Small intestine (tissue), 7 donors: ENCODE data around the gene ADAP1. TPM values are rescaled to one million over a fixed set of nuclear protein-coding genes. Genes with fewer than 3 reads are reported as not detected.

Experiments
- DNase-seq, 2 donors: peaks; one replicate each; pipeline versions ENCODE4 v3.0.0 to v3.0.0-alpha.2; 2013
- FAIRE-seq: peaks from 2 replicates; lab custom pipeline; 2012; peaks lifted over from hg19 to GRCh38; lab: Jason Lieb, UNC
- H3K27ac ChIP-seq, 3 donors: one replicate each; pipeline ENCODE4 v1.5.1; 2013; ENCODE audit warnings: low read length in 2 of 3, mild to moderate bottlenecking in 2 of 3, control low read depth in 1 of 3, inconsistent platforms in 1 of 3, low read depth in 1 of 3, moderate library complexity in 1 of 3
- H3K27me3 ChIP-seq, 3 donors: one replicate each; pipeline ENCODE4 v1.6.1; 2013; ENCODE audit warnings: low read length in 3 of 3, inconsistent platforms in 1 of 3; ENCODE audit not compliant: control insufficient read depth in 3 of 3, insufficient read depth in 3 of 3
- H3K36me3 ChIP-seq, 3 donors: one replicate each; pipeline ENCODE4 v1.6.1; 2013; ENCODE audit warnings: low read length in 3 of 3, inconsistent platforms in 1 of 3, low read depth in 1 of 3, mild to moderate bottlenecking in 1 of 3, moderate library complexity in 1 of 3; ENCODE audit not compliant: control insufficient read depth in 3 of 3, insufficient read depth in 2 of 3
- H3K4me1 ChIP-seq, 3 donors: one replicate each; pipeline ENCODE4 v1.6.1; 2013; ENCODE audit warnings: low read length in 2 of 3, inconsistent platforms in 1 of 3, low read depth in 1 of 3, mild to moderate bottlenecking in 1 of 3, moderate library complexity in 1 of 3; ENCODE audit not compliant: control insufficient read depth in 3 of 3, insufficient read depth in 2 of 3
- H3K4me3 ChIP-seq, 3 donors: one replicate each; pipeline ENCODE4 v1.5.1; 2013; ENCODE audit warnings: low read length in 3 of 3, control low read depth in 1 of 3, inconsistent platforms in 1 of 3, low read depth in 1 of 3, mild to moderate bottlenecking in 1 of 3, moderate library complexity in 1 of 3
- H3K9me3 ChIP-seq, 2 donors: one replicate each; pipeline ENCODE4 v1.6.1; 2013; ENCODE audit warnings: low read depth in 1 of 2, low read length in 1 of 2; ENCODE audit not compliant: control insufficient read depth in 2 of 2, insufficient read depth in 1 of 2
- WGBS, 3 donors: extraction: QIAGEN DNeasy Blood & Tissue Kit; methylation state at CpG; one replicate each; pipeline ENCODE4 v1.1.7; 2013; 5-methylcytosine and 5-hydroxymethylcytosine counted together
- polyA plus RNA-seq, 4 donors: library from polyadenylated mRNA; stranded (reverse) in 3 of 4; unstranded in 1 of 4; fragments of 200-250 nt in 3 of 4; fragments of 120-200 nt in 1 of 4; gene quantifications; one replicate each; pipeline versions ENCODE4 v1.2.1 to v1.2.3, GENCODE V29; 2013
- donor health status: healthy with polysubstance abuse.
- donor health status: control.
- donor health status: control.
- donor health status: Bipolar disorder and iron deficiency.
- donor health status: healthy.

The ADAP1 gene
- polyA plus RNA-seq, 4 donors = 69.2 to 113 (median 86.7) TPM

DNA sequence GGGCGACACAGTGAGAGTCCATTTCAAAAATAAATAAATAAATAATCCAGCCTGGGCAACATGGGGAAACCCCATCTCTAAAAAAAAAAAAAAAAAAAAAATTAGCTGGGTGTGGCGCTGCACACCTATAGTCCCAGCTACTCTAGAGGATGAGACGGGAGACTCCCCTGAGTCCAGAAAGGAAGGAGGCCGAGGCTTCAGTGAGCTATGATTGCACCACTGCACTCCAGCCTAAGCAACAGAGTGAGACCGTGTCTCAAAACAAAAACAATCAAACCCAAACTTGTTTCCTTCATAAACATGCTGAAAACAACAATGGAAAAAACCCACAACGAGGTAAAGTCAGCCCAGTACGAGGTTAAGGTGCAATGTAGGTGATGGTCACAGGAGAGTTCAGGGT is 19.7 kb upstream of the ADAP1 start:
- peak overlapping the region in 1 of 3 donors; percentile 91 for H3K27ac ChIP-seq

DNA sequence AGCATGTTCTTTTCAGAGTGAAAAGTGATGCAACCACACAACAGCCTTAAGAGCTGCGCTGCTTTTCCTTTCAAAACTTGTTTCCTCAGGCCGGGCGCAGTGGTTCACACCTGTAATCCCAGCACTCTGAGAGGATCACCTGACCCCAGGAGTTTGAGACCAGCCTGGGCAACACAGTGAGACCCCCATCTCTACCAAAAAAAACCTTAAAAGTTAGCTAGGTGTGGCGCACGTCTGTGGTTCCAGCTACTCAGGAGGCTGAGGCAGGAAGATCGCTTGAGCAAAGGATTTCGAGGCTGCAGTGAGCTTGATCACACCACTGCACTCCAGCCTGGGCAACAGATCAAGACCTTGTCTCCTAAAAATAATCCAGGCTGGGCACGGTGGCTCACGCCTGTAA is 18.8 kb upstream of the ADAP1 start:
- Histone ChIP-seq H3K27me3 (no peaks in the 10 kb centered on the region), H3K36me3 (peaks cover 6 to 43% (median 9%) of the 10 kb centered on the region in 3 donors), H3K4me3 (no peak overlapping the region), H3K4me1 (peaks cover 4 to 49% (median 10%) of the 10 kb centered on the region in 3 donors), H3K27ac (peak overlapping the region in 1 of 3 donors; percentile 52), H3K9me3 (no peaks in the 10 kb centered on the region)
- peak in 1 of 2 donors; percentile 26 for DNase-seq
- WGBS, 3 donors = 59 to 80% (median 72%) methylated on average over 9 of the region's 9 CpGs
- FAIRE-seq = no peak

More for the DNA sequence above, 19.7 kb upstream of the ADAP1 start:
- peak overlapping the region in 2 of 3 donors; percentile 83 to 92 for H3K4me3 ChIP-seq
- FAIRE-seq (no peak), DNase-seq (peak; percentile 50 to 52)
- no peaks in the 10 kb centered on the region for H3K27me3 ChIP-seq
- peaks cover 4 to 58% (median 10%) of the 10 kb centered on the region in 3 donors for H3K4me1 ChIP-seq
- H3K36me3 ChIP-seq = peaks cover 4 to 37% (median 4%) of the 10 kb centered on the region in 3 donors
- WGBS, 3 donors = 5 to 18% (median 11%) methylated on average over 7 of the region's 7 CpGs
- H3K9me3 ChIP-seq = peaks cover 0 to 5% of the 10 kb centered on the region in 2 donors

DNA sequence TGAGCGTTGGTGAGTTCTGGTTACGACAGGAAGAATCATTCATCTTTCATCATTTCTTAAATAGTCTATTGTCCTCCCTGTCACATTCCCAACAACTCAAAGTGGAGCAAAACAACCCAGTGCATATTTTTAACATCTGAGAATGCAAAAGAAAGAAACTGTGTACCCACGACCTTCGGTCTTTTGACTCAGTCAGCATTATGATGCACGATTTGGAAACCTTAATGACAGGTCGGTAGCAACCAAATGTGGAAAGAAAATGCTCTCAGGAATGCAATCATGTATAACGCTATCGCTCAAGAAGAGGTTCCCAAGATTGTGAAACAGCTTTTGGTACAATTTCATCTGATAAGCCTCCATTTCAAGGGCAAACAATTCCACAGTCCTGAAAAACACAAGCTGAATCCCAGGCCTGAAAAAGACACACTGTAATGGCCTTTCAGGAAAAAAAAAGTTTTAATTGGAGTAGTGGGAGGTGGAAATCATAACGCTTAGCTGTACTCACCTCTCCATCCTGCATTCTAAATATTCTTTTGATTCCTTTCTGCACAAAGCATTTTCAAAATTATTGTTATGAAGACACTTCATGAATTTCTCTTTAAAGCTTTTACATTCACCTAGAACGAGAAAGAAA is 18.3 kb upstream of the ADAP1 start:
- 29 to 62% (median 48%) methylated on average over 10 of the region's 10 CpGs for WGBS, 3 donors
- no peaks in the 10 kb centered on the region for H3K9me3 ChIP-seq
- no peak overlapping the region for H3K4me3 ChIP-seq
- H3K4me1 ChIP-seq = peaks cover 4 to 44% (median 10%) of the 10 kb centered on the region in 3 donors
- no peak for FAIRE-seq
- H3K36me3 ChIP-seq = peaks cover 6 to 48% (median 11%) of the 10 kb centered on the region in 3 donors
- no peaks in the 10 kb centered on the region for H3K27me3 ChIP-seq
- peak; percentile 57 to 61 for DNase-seq
- peak overlapping the region in 1 of 3 donors; percentile 52 for H3K27ac ChIP-seq

DNA sequence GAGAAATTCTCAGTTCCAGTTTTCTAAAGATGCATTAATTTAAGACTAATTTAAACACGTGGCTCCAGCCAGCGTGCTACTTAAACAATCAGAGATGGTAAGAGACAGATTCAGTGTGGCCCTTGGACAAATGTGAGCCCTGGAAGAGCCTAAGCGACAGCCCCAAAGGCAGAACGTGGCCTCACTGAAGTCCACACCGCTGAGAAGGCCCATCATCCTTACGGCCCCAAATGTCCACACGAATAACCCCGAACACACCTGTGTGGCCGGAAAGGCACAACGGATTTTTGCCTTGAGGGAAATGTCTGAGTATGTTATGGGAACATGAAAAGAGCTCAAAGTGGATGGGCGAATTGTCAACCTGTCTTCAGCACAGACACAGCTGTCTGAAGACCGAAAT is 17.6 kb upstream of the ADAP1 start:
- Histone ChIP-seq H3K27ac (peak overlapping the region in 1 of 3 donors; percentile 22), H3K27me3 (no peaks in the 10 kb centered on the region), H3K4me1 (peaks cover 4 to 39% (median 10%) of the 10 kb centered on the region in 3 donors), H3K4me3 (no peak overlapping the region), H3K36me3 (peaks cover 11 to 55% (median 11%) of the 10 kb centered on the region in 3 donors), H3K9me3 (no peaks in the 10 kb centered on the region)
- WGBS, 3 donors = 82 to 89% (median 89%) methylated on average over 12 of the region's 12 CpGs
- DNase-seq = no peak
- no peak for FAIRE-seq

DNA sequence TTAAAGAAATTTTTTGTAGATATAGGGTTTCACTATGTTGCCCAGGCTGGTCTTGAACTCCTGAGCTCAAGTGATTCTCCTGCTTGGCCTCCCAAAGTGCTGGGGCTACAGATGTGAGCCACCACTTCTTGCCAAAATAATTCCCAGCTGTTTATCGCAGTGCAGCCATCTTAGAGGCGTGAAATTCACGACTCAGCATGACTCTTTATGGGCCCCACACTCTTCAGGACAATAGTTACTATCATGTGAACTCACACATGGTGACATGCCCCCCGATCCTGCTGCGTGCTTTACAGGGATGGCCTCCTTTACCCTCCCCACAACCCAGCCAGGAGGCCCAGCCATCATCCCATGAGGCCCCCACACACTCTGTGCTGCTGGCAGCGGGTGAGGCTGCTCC is 16.3 kb upstream of the ADAP1 start:
- peaks cover 0 to 25% (median 8%) of the 10 kb centered on the region in 3 donors for H3K4me1 ChIP-seq
- H3K36me3 ChIP-seq = peaks cover 14 to 65% (median 14%) of the 10 kb centered on the region in 3 donors
- H3K4me3 ChIP-seq = no peak overlapping the region
- 84 to 93% (median 90%) methylated on average over 6 of the region's 6 CpGs for WGBS, 3 donors
- no peak overlapping the region for H3K27ac ChIP-seq
- H3K27me3 ChIP-seq = no peaks in the 10 kb centered on the region
- no peak for FAIRE-seq
- H3K9me3 ChIP-seq = no peaks in the 10 kb centered on the region
- DNase-seq = no peak

DNA sequence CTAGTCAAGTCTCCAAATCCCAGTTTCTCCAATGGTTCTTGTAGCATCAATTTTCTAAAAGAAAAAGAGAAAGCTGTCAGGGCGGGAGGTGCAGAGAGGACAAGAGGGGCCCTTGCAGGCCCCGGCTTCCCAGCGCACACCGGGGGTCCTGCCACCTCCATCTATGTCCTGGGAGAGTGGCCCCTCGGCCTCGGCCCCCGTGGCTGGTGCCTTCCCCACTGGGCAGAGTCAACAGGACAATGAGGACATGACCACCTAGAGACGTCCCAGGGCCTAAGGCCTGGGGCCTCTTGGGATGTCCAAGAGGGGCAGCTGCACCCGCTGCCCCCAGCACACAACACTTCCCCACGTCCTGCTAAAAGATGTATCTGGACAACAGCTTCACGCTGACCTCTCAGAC is 14.9 kb upstream of the ADAP1 start:
- H3K4me1 ChIP-seq = peaks cover 0 to 28% (median 8%) of the 10 kb centered on the region in 3 donors
- WGBS, 3 donors = 88 to 93% (median 92%) methylated on average over 11 of the region's 11 CpGs
- H3K27ac ChIP-seq = no peak overlapping the region
- DNase-seq = no peak
- no peaks in the 10 kb centered on the region for H3K9me3 ChIP-seq
- H3K4me3 ChIP-seq = no peak overlapping the region
- no peak for FAIRE-seq
- H3K27me3 ChIP-seq = no peaks in the 10 kb centered on the region
- H3K36me3 ChIP-seq = peaks cover 14 to 72% (median 14%) of the 10 kb centered on the region in 3 donors

DNA sequence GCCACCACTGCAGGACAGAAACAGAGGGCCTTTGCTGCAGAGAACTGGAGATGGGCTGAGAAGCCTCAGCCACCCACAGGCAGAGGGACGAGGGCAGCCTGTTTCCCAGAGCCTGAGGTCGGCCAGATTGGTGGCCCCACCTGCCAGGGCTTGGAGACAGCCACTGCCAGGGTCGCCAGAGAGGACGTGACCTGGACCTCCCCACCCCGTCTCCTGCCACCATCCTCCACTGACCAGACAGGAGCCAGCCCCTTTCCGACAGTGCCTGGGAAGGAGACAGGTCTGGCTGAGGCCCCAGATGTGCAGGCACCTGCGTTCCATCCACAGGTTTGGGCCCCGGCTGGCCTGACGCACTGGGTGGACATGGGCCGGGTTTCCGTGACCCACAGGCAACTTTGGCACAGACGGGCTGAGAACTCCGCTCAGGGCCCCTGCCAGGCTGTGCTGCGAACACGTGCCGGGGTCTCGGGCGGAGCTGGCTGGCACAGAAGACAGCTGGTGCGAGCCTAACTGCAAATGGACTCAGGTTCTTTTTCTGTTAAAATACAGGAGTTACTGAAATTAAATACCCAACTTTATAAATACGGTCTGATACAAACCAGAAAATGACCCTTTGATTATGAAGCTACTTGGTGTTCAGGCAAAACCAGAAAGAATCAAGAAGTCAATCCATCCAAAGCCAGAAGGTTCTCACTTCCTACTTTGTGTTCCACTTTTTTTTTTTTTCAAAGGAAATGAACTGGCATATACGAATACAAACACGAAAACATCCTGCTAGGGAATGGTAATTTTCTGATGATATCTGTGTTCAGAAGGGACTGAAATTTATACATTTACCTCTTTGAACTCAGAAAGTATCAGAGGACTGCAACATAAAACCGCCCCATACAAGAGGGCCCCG is 14.0 kb upstream of the ADAP1 start:
- Histone ChIP-seq H3K9me3 (no peaks in the 10 kb centered on the region), H3K36me3 (peaks cover 14 to 70% (median 14%) of the 10 kb centered on the region in 3 donors), H3K27ac (no peak overlapping the region), H3K27me3 (no peaks in the 10 kb centered on the region), H3K4me3 (no peak overlapping the region), H3K4me1 (peaks cover 0 to 32% (median 5%) of the 10 kb centered on the region in 3 donors)
- FAIRE-seq = no peak
- DNase-seq = no peak
- WGBS, 3 donors = 88 to 92% (median 90%) methylated on average over 22 to 24 of the region's 24 CpGs

DNA sequence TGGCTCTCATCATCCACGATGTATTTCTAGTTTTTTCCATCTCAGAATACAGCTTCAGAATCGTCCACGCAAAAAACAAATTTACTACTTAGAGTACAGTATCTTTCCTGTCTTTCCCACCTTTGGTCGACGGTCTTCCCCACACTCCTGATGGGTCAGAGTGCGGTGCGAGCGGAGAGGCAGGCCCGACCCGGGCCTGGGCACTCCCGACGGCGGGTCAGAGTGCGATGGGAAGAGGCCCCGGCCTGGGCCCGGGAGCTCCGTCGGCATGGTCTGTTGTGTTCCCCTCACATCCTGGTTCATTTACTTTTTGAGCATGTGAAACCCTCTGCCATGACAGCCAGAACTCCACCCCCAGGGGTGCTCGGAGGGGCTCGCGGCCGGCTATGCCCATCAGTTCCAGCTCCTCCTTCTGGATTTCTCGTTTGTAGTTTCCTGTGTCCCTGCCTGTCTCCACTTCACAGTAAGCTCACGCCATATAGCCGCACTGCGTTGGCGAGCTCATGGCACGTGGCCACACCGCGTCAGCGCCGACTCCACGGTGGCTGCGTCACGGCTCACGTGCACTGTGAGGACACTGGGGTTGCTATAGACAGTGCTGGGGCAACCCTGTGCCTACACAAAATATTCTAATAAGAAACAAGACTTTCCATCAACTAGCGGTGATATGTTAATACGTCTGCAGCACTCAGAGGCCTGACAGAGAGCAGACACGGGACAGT is 13.0 kb upstream of the ADAP1 start:
- FAIRE-seq (no peak), DNase-seq (no peak)
- H3K9me3 ChIP-seq = peaks cover 0 to 2% of the 10 kb centered on the region in 2 donors
- H3K4me1 ChIP-seq = peaks cover 0 to 29% (median 0%) of the 10 kb centered on the region in 3 donors
- H3K27ac ChIP-seq = no peak overlapping the region
- WGBS, 3 donors = 88 to 91% (median 89%) methylated on average over 39 of the region's 39 CpGs
- no peaks in the 10 kb centered on the region for H3K27me3 ChIP-seq
- peaks cover 11 to 67% (median 13%) of the 10 kb centered on the region in 3 donors for H3K36me3 ChIP-seq
- no peak overlapping the region for H3K4me3 ChIP-seq
